Natural killer cell (primary cell): Measurements from ENCODE around the gene FRMD6. TPM values are rescaled to one million over a fixed set of nuclear protein-coding genes. Genes with fewer than 3 reads are reported as not detected.

Experiments
- ATAC-seq, 3 donors: fragments of 150-1000 bp in 2 of 3; fragments of 200-7000 bp in 1 of 3; cut with Tn5 transposase; 1 replicate in 1 of 3; 2 replicates in 2 of 3; pipeline ENCODE4 v1.10.0; 2021; ENCODE audit warnings: mild to moderate bottlenecking in 2 of 3, moderate library complexity in 2 of 3
- DNase-seq, 2 donors: peaks; one replicate each; pipeline versions ENCODE4 v3.0.0 to v3.0.0-alpha.2; 2013 to 2021; ENCODE audit warnings: mixed read lengths in 1 of 2
- H3K27ac ChIP-seq: one replicate; pipeline ENCODE4 v1.5.1; 2013; ENCODE audit warnings: mild to moderate bottlenecking, low read length
- H3K27me3 ChIP-seq: one replicate; pipeline ENCODE4 v1.6.1; 2013; ENCODE audit warnings: low read length; ENCODE audit not compliant: control insufficient read depth, insufficient read depth
- H3K36me3 ChIP-seq: one replicate; pipeline ENCODE4 v1.6.1; 2013; ENCODE audit warnings: low read length; ENCODE audit not compliant: control insufficient read depth, insufficient read depth
- H3K4me1 ChIP-seq: one replicate; pipeline ENCODE4 v1.6.1; 2013; ENCODE audit warnings: low read length; ENCODE audit not compliant: control insufficient read depth, insufficient read depth
- H3K4me3 ChIP-seq: one replicate; pipeline ENCODE4 v1.5.1; 2013; ENCODE audit warnings: low read length
- H3K9me3 ChIP-seq: one replicate; pipeline ENCODE4 v1.6.1; 2013; ENCODE audit warnings: low read length; ENCODE audit not compliant: control insufficient read depth, insufficient read depth
- H3K27ac Mint-ChIP-seq, 2 donors: one replicate each; pipeline ENCODE4 v1.8.0; 2022; ENCODE audit warnings: mild to moderate bottlenecking in 2 of 2, mixed read lengths in 2 of 2, moderate library complexity in 1 of 2
- H3K27me3 Mint-ChIP-seq, 2 donors: one replicate each; pipeline ENCODE4 v1.8.0; 2022; ENCODE audit warnings: low read depth in 2 of 2, mixed read lengths in 2 of 2
- H3K36me3 Mint-ChIP-seq: one replicate; pipeline ENCODE4 v1.8.0; 2022; ENCODE audit warnings: mixed read lengths
- H3K4me1 Mint-ChIP-seq, 2 donors: one replicate each; pipeline ENCODE4 v1.8.0; 2022; ENCODE audit warnings: mixed read lengths in 2 of 2
- H3K4me3 Mint-ChIP-seq: one replicate; pipeline ENCODE4 v1.8.0; 2022; ENCODE audit warnings: mild to moderate bottlenecking, moderate library complexity, mixed read lengths
- H3K9me3 Mint-ChIP-seq, 2 donors: one replicate each; pipeline ENCODE4 v1.8.0; 2022; ENCODE audit warnings: mixed read lengths in 2 of 2
- WGBS: methylation state at CpG from one replicate; pipeline ENCODE4 v1.1.7; 2013; ENCODE audit warnings: missing lambda C conversion rate; ENCODE audit not compliant: insufficient coverage; 5-methylcytosine and 5-hydroxymethylcytosine counted together
- intact Hi-C: fragments of 100-400 bp; cut with micrococcal nuclease; formaldehyde crosslinking; loops from one replicate; pipeline ENCODE4 v1.14.2; 2022
- total RNA-seq, 4 donors: library from RNA; stranded (reverse); fragments of 120-200 nt in 1 of 4; gene quantifications; one replicate each; pipeline versions ENCODE4 v1.2.3 to v1.2.4, GENCODE V29; 2013 to 2022
- TF ChIP-seq, protein P1 (sequence below): fragments of 200-600 bp; IDR thresholded peaks from one replicate; pipeline ENCODE4 v1.8.0; 2022; ENCODE audit warnings: antibody characterized with exemption

The FRMD6 gene
- total RNA-seq, 3 donors from 2014 or later (not counting 1 experiment from before 2014, with no cell fraction given) = 1.5 to 3.8 (median 2.3) TPM

DNA sequence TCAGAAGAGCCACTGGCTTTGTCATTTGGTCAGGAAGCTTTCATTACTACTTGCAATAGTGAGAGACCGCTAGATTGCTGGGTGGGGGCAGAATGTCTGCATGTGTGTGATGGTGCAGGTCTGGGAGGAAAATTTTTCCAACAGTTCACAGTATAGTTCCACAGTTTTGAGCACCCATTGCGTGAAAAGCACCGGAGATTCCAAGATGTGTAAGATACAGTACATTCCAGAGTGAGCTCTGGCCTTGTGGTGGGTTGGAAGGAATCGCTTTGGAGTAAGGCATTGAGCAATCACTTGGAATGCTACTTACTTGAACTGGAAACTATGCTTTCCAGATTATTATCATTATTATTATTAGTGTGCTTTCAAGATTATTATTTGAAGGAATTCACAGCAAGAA lies 47.6 kb upstream of the FRMD6 start:
- H3K9me3 Mint-ChIP-seq = no peaks in the 10 kb centered on the region
- 97% methylated on average over 4 of the region's 4 CpGs for WGBS
- H3K4me1 Mint-ChIP-seq = peaks cover 9 to 20% of the 10 kb centered on the region in 2 donors
- no peak overlapping the region for H3K4me3 ChIP-seq
- H3K4me3 Mint-ChIP-seq = no peak overlapping the region
- no peaks in the 10 kb centered on the region for H3K9me3 ChIP-seq
- H3K27ac Mint-ChIP-seq = no peak overlapping the region
- ATAC-seq = no peak
- peaks cover 23 to 70% of the 10 kb centered on the region in 2 donors for H3K27me3 Mint-ChIP-seq
- H3K27me3 ChIP-seq = peaks cover 6% of the 10 kb centered on the region
- no peaks in the 10 kb centered on the region for H3K4me1 ChIP-seq
- DNase-seq = no peak
- intact Hi-C loops = no loop called here
- TF ChIP-seq, protein P1, sequence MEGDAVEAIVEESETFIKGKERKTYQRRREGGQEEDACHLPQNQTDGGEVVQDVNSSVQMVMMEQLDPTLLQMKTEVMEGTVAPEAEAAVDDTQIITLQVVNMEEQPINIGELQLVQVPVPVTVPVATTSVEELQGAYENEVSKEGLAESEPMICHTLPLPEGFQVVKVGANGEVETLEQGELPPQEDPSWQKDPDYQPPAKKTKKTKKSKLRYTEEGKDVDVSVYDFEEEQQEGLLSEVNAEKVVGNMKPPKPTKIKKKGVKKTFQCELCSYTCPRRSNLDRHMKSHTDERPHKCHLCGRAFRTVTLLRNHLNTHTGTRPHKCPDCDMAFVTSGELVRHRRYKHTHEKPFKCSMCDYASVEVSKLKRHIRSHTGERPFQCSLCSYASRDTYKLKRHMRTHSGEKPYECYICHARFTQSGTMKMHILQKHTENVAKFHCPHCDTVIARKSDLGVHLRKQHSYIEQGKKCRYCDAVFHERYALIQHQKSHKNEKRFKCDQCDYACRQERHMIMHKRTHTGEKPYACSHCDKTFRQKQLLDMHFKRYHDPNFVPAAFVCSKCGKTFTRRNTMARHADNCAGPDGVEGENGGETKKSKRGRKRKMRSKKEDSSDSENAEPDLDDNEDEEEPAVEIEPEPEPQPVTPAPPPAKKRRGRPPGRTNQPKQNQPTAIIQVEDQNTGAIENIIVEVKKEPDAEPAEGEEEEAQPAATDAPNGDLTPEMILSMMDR = no peak
- no peaks in the 10 kb centered on the region for H3K36me3 ChIP-seq
- no peaks in the 10 kb centered on the region for H3K36me3 Mint-ChIP-seq
- no peak overlapping the region for H3K27ac ChIP-seq

DNA sequence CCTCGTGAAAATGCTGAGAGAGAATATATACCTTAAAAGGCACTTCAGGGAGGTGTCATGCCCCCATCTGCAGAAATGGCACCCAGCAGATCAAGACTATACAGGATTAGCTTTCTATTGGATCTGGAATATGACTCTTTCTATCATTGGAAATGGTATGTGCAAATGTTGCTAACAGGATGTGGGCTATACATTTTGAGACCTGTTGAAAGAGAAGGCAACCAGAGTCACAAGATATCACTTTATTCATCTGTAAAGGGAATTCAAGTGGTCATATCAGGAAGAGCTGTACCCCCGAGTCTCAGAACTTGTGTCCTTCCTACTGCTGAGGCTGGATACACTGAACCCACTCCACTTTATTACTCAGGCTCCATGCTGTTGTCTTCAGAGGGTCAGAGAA lies 46.1 kb upstream of the FRMD6 start:
- no peaks in the 10 kb centered on the region for H3K9me3 Mint-ChIP-seq
- ATAC-seq = peak in 1 of 3 donors; percentile 38
- H3K27ac Mint-ChIP-seq = no peak overlapping the region
- H3K27me3 ChIP-seq = peaks cover 6% of the 10 kb centered on the region
- H3K36me3 Mint-ChIP-seq = no peaks in the 10 kb centered on the region
- H3K27ac ChIP-seq = no peak overlapping the region
- TF ChIP-seq, protein P1 = no peak
- no peaks in the 10 kb centered on the region for H3K36me3 ChIP-seq
- H3K4me3 Mint-ChIP-seq = no peak overlapping the region
- H3K4me3 ChIP-seq = no peak overlapping the region
- intact Hi-C loops = no loop called here
- H3K9me3 ChIP-seq = no peaks in the 10 kb centered on the region
- H3K4me1 ChIP-seq = no peaks in the 10 kb centered on the region
- peaks cover 6 to 13% of the 10 kb centered on the region in 2 donors for H3K4me1 Mint-ChIP-seq
- peaks cover 24 to 63% of the 10 kb centered on the region in 2 donors for H3K27me3 Mint-ChIP-seq
- 78% methylated on average over 1 of the region's 2 CpGs for WGBS
- no peak for DNase-seq

DNA sequence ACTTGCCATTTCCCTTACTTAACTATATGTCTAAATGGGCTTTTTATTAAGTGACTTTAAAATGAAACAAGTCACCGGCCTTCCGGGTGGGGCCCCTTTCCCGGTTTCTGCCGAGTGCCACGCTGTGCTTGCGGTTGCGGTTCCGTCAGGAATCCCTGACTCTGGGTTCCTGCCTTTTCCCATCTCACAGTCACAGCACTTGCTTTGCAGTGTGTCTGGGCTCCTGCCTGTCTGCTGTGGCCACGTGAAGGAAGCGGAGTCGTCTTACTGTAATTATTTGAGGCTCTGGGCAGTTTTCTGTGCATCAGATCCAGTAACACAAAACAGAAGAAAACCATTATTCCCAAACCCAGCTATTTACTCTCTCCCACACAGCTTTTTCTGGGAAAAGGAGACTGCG lies 44.0 kb upstream of the FRMD6 start:
- H3K36me3 Mint-ChIP-seq = no peaks in the 10 kb centered on the region
- no peaks in the 10 kb centered on the region for H3K27me3 ChIP-seq
- H3K4me1 ChIP-seq = no peaks in the 10 kb centered on the region
- H3K27ac Mint-ChIP-seq = no peak overlapping the region
- no peaks in the 10 kb centered on the region for H3K9me3 Mint-ChIP-seq
- no peak overlapping the region for H3K27ac ChIP-seq
- intact Hi-C loops = no loop called here
- TF ChIP-seq, protein P1 = no peak
- H3K9me3 ChIP-seq = no peaks in the 10 kb centered on the region
- DNase-seq (no peak), ATAC-seq (no peak)
- H3K4me1 Mint-ChIP-seq = peaks cover 6 to 13% of the 10 kb centered on the region in 2 donors
- no peaks in the 10 kb centered on the region for H3K36me3 ChIP-seq
- H3K4me3 ChIP-seq = no peak overlapping the region
- H3K27me3 Mint-ChIP-seq = peaks cover 16 to 50% of the 10 kb centered on the region in 2 donors
- WGBS = 88% methylated on average over 12 of the region's 12 CpGs
- H3K4me3 Mint-ChIP-seq = no peak overlapping the region

DNA sequence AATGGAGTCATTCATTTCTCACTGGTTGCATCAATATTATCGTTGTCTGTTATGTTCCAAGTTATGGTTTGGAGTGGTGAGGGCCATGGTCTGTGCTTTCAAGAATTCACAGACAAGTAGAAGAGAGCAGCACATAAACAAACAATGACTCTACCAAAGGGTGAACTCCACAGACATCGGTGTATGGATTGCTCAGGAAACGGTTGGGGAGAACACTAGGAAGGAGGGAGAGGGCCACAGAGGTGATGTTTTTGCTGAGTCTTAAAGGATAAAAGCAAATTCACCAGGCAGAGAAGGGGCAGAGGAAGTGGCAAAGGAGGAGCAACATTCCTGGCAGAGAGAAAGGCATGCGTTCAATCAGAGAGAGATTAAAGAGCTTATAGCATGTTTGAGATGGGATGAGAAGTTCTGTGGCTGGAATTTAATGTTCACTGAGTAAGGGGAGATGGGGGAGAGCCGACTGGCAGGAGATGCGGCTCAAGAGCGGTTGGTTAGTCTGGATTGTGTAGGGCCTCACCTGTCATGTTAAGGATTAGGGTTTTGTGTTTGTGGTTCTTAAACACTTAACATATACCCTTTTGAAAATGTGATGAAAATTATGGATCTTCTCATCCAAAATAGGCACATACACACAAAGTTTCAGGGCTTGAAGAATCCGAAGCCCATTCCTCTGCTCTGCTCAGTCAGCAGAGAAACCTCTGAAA lies 42.3 kb upstream of the FRMD6 start:
- no peaks in the 10 kb centered on the region for H3K9me3 ChIP-seq
- Mint-ChIP-seq H3K36me3 (no peaks in the 10 kb centered on the region), H3K27ac (no peak overlapping the region), H3K9me3 (no peaks in the 10 kb centered on the region), H3K4me1 (peaks cover 6 to 13% of the 10 kb centered on the region in 2 donors), H3K27me3 (peaks cover 22 to 40% of the 10 kb centered on the region in 2 donors), H3K4me3 (no peak overlapping the region)
- 85% methylated on average over 7 of the region's 8 CpGs for WGBS
- H3K27me3 ChIP-seq = no peaks in the 10 kb centered on the region
- TF ChIP-seq, protein P1 = no peak
- H3K36me3 ChIP-seq = no peaks in the 10 kb centered on the region
- H3K4me1 ChIP-seq = no peaks in the 10 kb centered on the region
- no peak overlapping the region for H3K4me3 ChIP-seq
- intact Hi-C loops = no loop called here
- no peak overlapping the region for H3K27ac ChIP-seq
- DNase-seq = no peak
- ATAC-seq = no peak
